Measurements from ENCODE around the gene SLC5A1.

DNA sequence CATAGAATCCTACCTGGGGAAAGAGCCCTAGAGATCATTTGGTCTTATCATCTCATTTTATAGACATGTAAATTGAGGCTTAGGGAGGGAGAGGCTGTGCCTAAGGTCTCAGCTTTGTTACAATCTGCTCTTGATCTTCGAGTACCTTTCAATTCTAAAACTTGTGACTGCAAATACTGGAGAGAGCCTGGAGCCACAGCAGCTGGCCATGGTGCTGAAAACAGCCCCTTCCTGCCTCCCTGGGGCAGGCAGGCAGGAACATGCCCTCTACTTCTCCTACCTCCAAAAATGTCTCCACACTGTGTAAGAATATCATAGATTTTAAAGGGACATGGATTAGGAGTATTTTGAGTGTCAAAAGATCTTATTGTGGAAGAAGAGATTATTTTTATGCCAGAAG lies 63.9 kb downstream of the SLC5A1 start:
- no peak for TF ChIP-seq GATA2 (IDR thresholded peaks at IDR 0.05; ENCODE audit: low read depth, low read length)
- TF ChIP-seq GATA3 (IDR thresholded peaks at IDR 0.05; ENCODE audit: low read depth, low read length): no peak
